ENCODE data around the gene PDXP.

GRCh38 chr22:37711490-37711889 lies 53.0 kb downstream of the PDXP start:
- TF ChIP-seq CTCF (tag by site-specific recombination; IDR thresholded peaks at IDR 0.05) (no peak), ZBTB20 (tag by site-specific recombination; IDR thresholded peaks at IDR 0.05) (no peak), MEIS1 (CRISPR knock-in tag; IDR thresholded peaks at IDR 0.05; ENCODE audit: borderline replicate concordance) (no peak), ZNF707 (tag by site-specific recombination; IDR thresholded peaks at IDR 0.05) (no peak), PBX3 (CRISPR knock-in tag; IDR thresholded peaks at IDR 0.05) (no peak), ZBTB7A (tag by site-specific recombination; IDR thresholded peaks at IDR 0.05; ENCODE audit: low read depth) (no peak)

Data from HEK293 (cell line).